HepG2 (cell line): ENCODE results near the gene RUNX3. TPM values are rescaled to one million over a fixed set of nuclear protein-coding genes. Genes with fewer than 3 reads are reported as not detected.

Experiments
- ATAC-seq: fragments of 200-7000 bp; cut with Tn5 transposase; 3 replicates; pipeline ENCODE4 v1.9.1; 2020; ENCODE audit warnings: mild to moderate bottlenecking, moderate library complexity
- BruUV-seq: library from RNA; stranded (reverse); fragments of 400-500 nt; replicated peaks from 2 replicates; lab custom pipeline; 2021; lab: Mats Ljungman, UMichigan
- CTCF ChIA-PET: fragments of 300-600 bp; formaldehyde crosslinking; extraction: SDS; loops from one replicate; lab custom pipeline; 2021; ENCODE audit warnings: low total read pairs, inconsistent platforms, low intra/inter-chr PET ratio; lab: Yijun Ruan, JAX
- POLR2A ChIA-PET: fragments of 350-600 bp; sonication (Branson Sonifier 250); formaldehyde crosslinking; loops from one replicate; lab custom pipeline; 2020; ENCODE audit warnings: antibody characterized with exemption, inconsistent platforms; lab: Yijun Ruan, JAX
- DNase-seq: peaks from one replicate; pipeline ENCODE4 v3.0.0-alpha.2; 2015; ENCODE audit warnings: low spot score
- FAIRE-seq: peaks from 3 replicates; lab custom pipeline; 2011; peaks lifted over from hg19 to GRCh38; lab: Jason Lieb, UNC
- H2AFZ ChIP-seq: one replicate; pipeline ENCODE4 v1.6.1; 2011; ENCODE audit warnings: low read length, inconsistent platforms
- H3K27ac ChIP-seq: fragments of 300-600 bp; 3 replicates; pipeline ENCODE4 v1.8.0; 2011; ENCODE audit warnings: mixed run types, mild to moderate bottlenecking, mixed read lengths, low read length, inconsistent platforms; ENCODE audit not compliant: insufficient read depth; ENCODE audit errors: extremely low read length
- H3K27me3 ChIP-seq, 2 experiments: fragments of 200-600 bp in 1 of 2; 2 replicates in 1 of 2; 3 replicates in 1 of 2; pipeline versions ENCODE4 v1.6.0 to v1.8.0; 2011; ENCODE audit warnings: low read length in 2 of 2, mild to moderate bottlenecking in 2 of 2, moderate library complexity in 2 of 2, inconsistent platforms in 1 of 2; ENCODE audit not compliant: insufficient read depth in 2 of 2, control insufficient read depth in 1 of 2
- H3K36me3 ChIP-seq, 2 experiments: fragments of 200-600 bp in 1 of 2; replicated peaks in 1 of 2; 2 replicates in 1 of 2; 3 replicates in 1 of 2; pipeline versions ENCODE4 v1.5.1 to v1.8.0; 2011; ENCODE audit warnings: low read length in 2 of 2, inconsistent platforms in 1 of 2; ENCODE audit not compliant: insufficient read depth in 2 of 2, control insufficient read depth in 1 of 2
- H3K4me1 ChIP-seq: 2 replicates; pipeline ENCODE4 v1.5.1; 2012; ENCODE audit warnings: low read length, inconsistent platforms; ENCODE audit not compliant: insufficient read depth
- H3K4me2 ChIP-seq: 2 replicates; pipeline ENCODE4 v1.6.0; 2011; ENCODE audit warnings: low read depth, low read length, inconsistent platforms
- H3K4me3 ChIP-seq, 3 experiments: fragments of 200-600 bp in 1 of 3; sonication (generic), shearing (Covaris generic) in 1 of 3; replicated peaks in 1 of 3; 2 replicates each; pipeline ENCODE4 v1.5.1; 2011 to 2016; ENCODE audit warnings: low read length in 3 of 3, inconsistent platforms in 2 of 3, low read depth in 2 of 3, mild to moderate bottlenecking in 2 of 3, control low read depth in 1 of 3, mixed read lengths in 1 of 3; ENCODE audit not compliant: insufficient read depth in 1 of 3
- H3K79me2 ChIP-seq: one replicate; pipeline ENCODE4 v1.6.1; 2011; ENCODE audit warnings: low read length, inconsistent platforms; ENCODE audit not compliant: insufficient read depth
- H3K9ac ChIP-seq: 2 replicates; pipeline ENCODE4 v1.6.0; 2011; ENCODE audit warnings: mild to moderate bottlenecking, low read depth, low read length, inconsistent platforms; ENCODE audit not compliant: insufficient read depth
- H3K9me3 ChIP-seq: 2 replicates; pipeline ENCODE4 v1.5.1; 2012; ENCODE audit warnings: mild to moderate bottlenecking, low read length
- H4K20me1 ChIP-seq: 2 replicates; pipeline ENCODE4 v1.6.0; 2011; ENCODE audit warnings: inconsistent platforms, mild to moderate bottlenecking, low read length, moderate library complexity; ENCODE audit not compliant: insufficient read depth
- RBAK ChIP-seq: sonication (generic); formaldehyde crosslinking; IDR thresholded peaks from 2 replicates; pipeline ENCODE4 v1.5.1; 2020; ENCODE audit warnings: mild to moderate bottlenecking, missing genetic modification reagents
- U2AF2 ChIP-seq: fragments of 200-400 bp; formaldehyde crosslinking; IDR thresholded peaks from 2 replicates; pipeline ENCODE4 v1.6.1; 2017; ENCODE audit warnings: low read depth, mild to moderate bottlenecking, low read length
- ZFAT ChIP-seq: sonication (generic); formaldehyde crosslinking; conservative IDR thresholded peaks from 2 replicates; pipeline ENCODE4 v1.8.1; 2023; ENCODE audit warnings: missing genetic modification reagents, inconsistent platforms
- ZNF33B ChIP-seq: sonication (generic); formaldehyde crosslinking; IDR thresholded peaks from 2 replicates; pipeline ENCODE4 v1.5.1; 2020; ENCODE audit warnings: mild to moderate bottlenecking, missing genetic modification reagents
- WGBS: methylation state at CpG from one replicate; pipeline ENCODE4 v1.1.6; 2017; ENCODE audit warnings: low lambda C conversion rate; 5-methylcytosine and 5-hydroxymethylcytosine counted together
- in situ Hi-C: cut with HindIII; loops from 2 replicates; pipeline ENCODE4 v1.10.0; 2017; ENCODE audit warnings: low pct_unique_long_range_greater_than_20kb; ENCODE audit not compliant: extremely low pct_ligation_motif_present
- intact Hi-C: fragments of 100-400 bp; cut with micrococcal nuclease; formaldehyde crosslinking; loops from one replicate; pipeline ENCODE4 v1.10.0; 2022; ENCODE audit not compliant: unreplicated experiment
- polyA plus RNA-seq, 8 experiments: library from polyadenylated mRNA; depleted of rRNA in 3 of 8; stranded (reverse) in 7 of 8; unstranded in 1 of 8; fragments of >200 nt; fragmentation: Illumina TruSeq in 4 of 8; extraction: Trizol in 4 of 8; gene quantifications; 2 replicates each; pipeline versions ENCODE4 v1.2.1 to v1.2.3, GENCODE V29; 2011 to 2016; ENCODE audit warnings: low read depth in 4 of 8, missing spikeins in 1 of 8, mixed read lengths in 1 of 8; ENCODE audit not compliant: insufficient read depth in 1 of 8
- total RNA-seq, 5 experiments: library from RNA; depleted of rRNA; stranded (reverse); fragments of >200 nt; fragmentation: Illumina TruSeq; extraction: Trizol; gene quantifications; 2 replicates each; pipeline ENCODE4 v1.2.3, GENCODE V29; 2016; ENCODE audit warnings: low read depth in 1 of 5
- TF ChIP-seq, protein P1 (sequence below): sonication (generic); formaldehyde crosslinking; IDR thresholded peaks from 2 replicates; pipeline ENCODE4 v1.9.0; 2021; ENCODE audit warnings: missing genetic modification reagents, borderline replicate concordance

RUNX3 gene
- total and polyA plus RNA-seq, 2 of the 13 experiments (the other 11 are each of a cell fraction or from before 2014, with no cell fraction given), result 0.04 to 0.22 TPM

DNA sequence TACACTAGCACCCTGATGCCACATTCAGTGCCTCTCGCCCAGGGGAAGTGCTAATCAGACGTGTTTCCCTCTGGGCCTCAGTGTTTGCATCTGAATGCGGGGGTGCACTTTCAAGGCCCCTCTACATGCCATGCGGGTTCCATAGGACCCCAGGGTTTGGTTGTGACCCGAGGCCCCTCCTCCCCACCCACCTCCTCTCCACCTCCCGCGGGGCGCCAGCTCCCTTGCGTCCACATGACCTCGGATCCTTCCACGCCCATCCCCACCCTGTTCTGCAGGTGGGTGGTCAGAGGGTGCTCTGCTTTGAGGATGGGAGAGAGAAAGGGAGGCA lies 5.1 kb upstream of the RUNX3 start:
- FAIRE-seq, result no peak
- BruUV-seq, result no TSS peak
- WGBS, result 36% methylated on average over 8 of the region's 11 CpGs
- Histone ChIP-seq H4K20me1 (no peaks in the 10 kb centered on the region), H3K4me1 (peaks cover 13% of the 10 kb centered on the region), H2AFZ (no peak overlapping the region), H3K27me3 (peaks cover 20 to 55% of the 10 kb centered on the region in 2 experiments), H3K79me2 (no peaks in the 10 kb centered on the region), H3K9ac (no peak overlapping the region), H3K4me2 (no peak overlapping the region), H3K9me3 (no peaks in the 10 kb centered on the region), H3K27ac (no peak overlapping the region), H3K4me3 (no peak overlapping the region), H3K36me3 (no peaks in the 10 kb centered on the region)
- TF ChIP-seq RBAK (CRISPR knock-in tag), result no peak
- TF ChIP-seq, protein P1, sequence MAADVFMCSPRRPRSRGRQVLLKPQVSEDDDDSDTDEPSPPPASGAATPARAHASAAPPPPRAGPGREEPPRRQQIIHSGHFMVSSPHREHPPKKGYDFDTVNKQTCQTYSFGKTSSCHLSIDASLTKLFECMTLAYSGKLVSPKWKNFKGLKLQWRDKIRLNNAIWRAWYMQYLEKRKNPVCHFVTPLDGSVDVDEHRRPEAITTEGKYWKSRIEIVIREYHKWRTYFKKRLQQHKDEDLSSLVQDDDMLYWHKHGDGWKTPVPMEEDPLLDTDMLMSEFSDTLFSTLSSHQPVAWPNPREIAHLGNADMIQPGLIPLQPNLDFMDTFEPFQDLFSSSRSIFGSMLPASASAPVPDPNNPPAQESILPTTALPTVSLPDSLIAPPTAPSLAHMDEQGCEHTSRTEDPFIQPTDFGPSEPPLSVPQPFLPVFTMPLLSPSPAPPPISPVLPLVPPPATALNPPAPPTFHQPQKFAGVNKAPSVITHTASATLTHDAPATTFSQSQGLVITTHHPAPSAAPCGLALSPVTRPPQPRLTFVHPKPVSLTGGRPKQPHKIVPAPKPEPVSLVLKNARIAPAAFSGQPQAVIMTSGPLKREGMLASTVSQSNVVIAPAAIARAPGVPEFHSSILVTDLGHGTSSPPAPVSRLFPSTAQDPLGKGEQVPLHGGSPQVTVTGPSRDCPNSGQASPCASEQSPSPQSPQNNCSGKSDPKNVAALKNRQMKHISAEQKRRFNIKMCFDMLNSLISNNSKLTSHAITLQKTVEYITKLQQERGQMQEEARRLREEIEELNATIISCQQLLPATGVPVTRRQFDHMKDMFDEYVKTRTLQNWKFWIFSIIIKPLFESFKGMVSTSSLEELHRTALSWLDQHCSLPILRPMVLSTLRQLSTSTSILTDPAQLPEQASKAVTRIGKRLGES (CRISPR knock-in tag), result no peak
- TF ChIP-seq U2AF2, result no peak
- TF ChIP-seq ZNF33B (CRISPR knock-in tag), result no peak
- no peak for TF ChIP-seq ZFAT (CRISPR knock-in tag)
- in situ Hi-C loops, result no loop called here
- intact Hi-C loops, result no loop called here
- no peak for DNase-seq
- ChIA-PET POLR2A (no interaction called here), CTCF (no interaction called here)
- ATAC-seq, result no peak
